Neural cell (in vitro differentiated cells): ENCODE results near the gene SNTA1. TPM values are rescaled to one million over a fixed set of nuclear protein-coding genes. Genes with fewer than 3 reads are reported as not detected.

Source experiments
- H2AFZ ChIP-seq: fragments of 200-600, 300-800 bp; sonication (generic), shearing (Covaris generic); 2 replicates; pipeline ENCODE4 v1.6.0; 2014; ENCODE audit warnings: low read depth, mild to moderate bottlenecking, antibody characterized with exemption, low read length, moderate library complexity
- H3F3A ChIP-seq: fragments of 200-600 bp; shearing (Covaris generic); 2 replicates; pipeline ENCODE4 v1.6.1; 2016; ENCODE audit warnings: mild to moderate bottlenecking, moderate library complexity, mixed read lengths, antibody characterized with exemption, low read length; ENCODE audit not compliant: insufficient read depth, poor library complexity, severe bottlenecking
- H3K27ac ChIP-seq: fragments of 200-600, 300-800 bp; sonication (generic), shearing (Covaris generic); 2 replicates; pipeline ENCODE4 v1.5.1; 2014; ENCODE audit warnings: mild to moderate bottlenecking, low read length, moderate library complexity
- H3K27me3 ChIP-seq: fragments of 300-800, 200-600 bp; sonication (generic), shearing (Covaris generic); 2 replicates; pipeline ENCODE4 v1.6.0; 2014; ENCODE audit warnings: mild to moderate bottlenecking, low read depth, low read length, moderate library complexity; ENCODE audit not compliant: insufficient read depth
- H3K36me3 ChIP-seq: fragments of 300-800, 200-600 bp; sonication (generic), shearing (Covaris generic); 2 replicates; pipeline ENCODE4 v1.5.1; 2014; ENCODE audit warnings: mild to moderate bottlenecking, antibody characterized with exemption, low read length, moderate library complexity; ENCODE audit not compliant: insufficient read depth
- H3K4me2 ChIP-seq: fragments of 300-800, 200-600 bp; sonication (generic), shearing (Covaris generic); 2 replicates; pipeline ENCODE4 v1.6.0; 2014; ENCODE audit warnings: mild to moderate bottlenecking, low read length
- H3K4me3 ChIP-seq: fragments of 300-800, 200-600 bp; sonication (generic), shearing (Covaris generic); 2 replicates; pipeline ENCODE4 v1.5.1; 2014; ENCODE audit warnings: mild to moderate bottlenecking, low read length, moderate library complexity
- H3K79me2 ChIP-seq: fragments of 200-600 bp; shearing (Covaris generic); replicated peaks from 2 replicates; pipeline ENCODE4 v1.6.0; 2014; ENCODE audit warnings: mild to moderate bottlenecking, low read length, moderate library complexity; ENCODE audit not compliant: insufficient read depth
- H3K9ac ChIP-seq: fragments of 300-800, 200-600 bp; sonication (generic), shearing (Covaris generic); 2 replicates; pipeline ENCODE4 v1.6.1; 2016; ENCODE audit warnings: mild to moderate bottlenecking, low read length, mixed read lengths
- H3K9me2 ChIP-seq: fragments of 200-600 bp; shearing (Covaris generic); 2 replicates; pipeline ENCODE4 v1.6.1; 2016; ENCODE audit warnings: mild to moderate bottlenecking, low read length, mixed read lengths; ENCODE audit not compliant: insufficient read depth
- H3K9me3 ChIP-seq: fragments of 200-600, 300-800 bp; sonication (generic), shearing (Covaris generic); 2 replicates; pipeline ENCODE4 v1.6.1; 2016; ENCODE audit warnings: mild to moderate bottlenecking, mixed run types, low read length, moderate library complexity, mixed read lengths
- H4K20me1 ChIP-seq: fragments of 200-600 bp; shearing (Covaris generic); 2 replicates; pipeline ENCODE4 v1.6.1; 2016; ENCODE audit warnings: mild to moderate bottlenecking, mixed run types; ENCODE audit not compliant: insufficient read depth
- CTCF ChIP-seq: fragments of 450-650 bp; IDR thresholded peaks from 2 replicates; pipeline ENCODE4 v1.5.1; 2014; ENCODE audit warnings: antibody characterized with exemption, mild to moderate bottlenecking, moderate library complexity; ENCODE audit not compliant: poor library complexity, severe bottlenecking
- EP300 ChIP-seq: fragments of 450-650 bp; conservative IDR thresholded peaks from 2 replicates; pipeline ENCODE4 v1.6.1; 2014; ENCODE audit warnings: antibody characterized with exemption, mild to moderate bottlenecking, moderate library complexity; ENCODE audit not compliant: poor library complexity, severe bottlenecking
- EZH2 ChIP-seq: fragments of 200-600, 300-800 bp; shearing (Covaris generic), sonication (generic); IDR thresholded peaks from 2 replicates; pipeline ENCODE4 v1.6.1; 2014; ENCODE audit warnings: antibody characterized with exemption, low read length, borderline replicate concordance, mild to moderate bottlenecking; ENCODE audit not compliant: insufficient read depth, poor library complexity, severe bottlenecking
- MXI1 ChIP-seq: fragments of 450-650 bp; conservative IDR thresholded peaks from 2 replicates; pipeline ENCODE4 v1.6.1; 2014; ENCODE audit warnings: antibody characterized with exemption, mild to moderate bottlenecking; ENCODE audit not compliant: poor library complexity, severe bottlenecking
- POLR2AphosphoS5 ChIP-seq: IDR thresholded peaks from 2 replicates; pipeline ENCODE4 v1.6.1; 2012
- RAD21 ChIP-seq: fragments of 450-650 bp; conservative IDR thresholded peaks from 2 replicates; pipeline ENCODE4 v1.6.1; 2014; ENCODE audit warnings: antibody characterized with exemption, mild to moderate bottlenecking, moderate library complexity
- REST ChIP-seq: IDR thresholded peaks from 2 replicates; pipeline ENCODE4 v1.6.1; 2012; ENCODE audit warnings: borderline replicate concordance
- SMC3 ChIP-seq: fragments of 450-650 bp; conservative IDR thresholded peaks from 2 replicates; pipeline ENCODE4 v1.6.1; 2014; ENCODE audit warnings: antibody characterized with exemption, mild to moderate bottlenecking, moderate library complexity; ENCODE audit not compliant: poor library complexity
- TAF1 ChIP-seq: IDR thresholded peaks from 2 replicates; pipeline ENCODE4 v1.6.1; 2012; ENCODE audit warnings: low read depth
- polyA plus RNA-seq: library from polyadenylated mRNA; depleted of rRNA; stranded (reverse); fragments of >200 nt; gene quantifications from 2 replicates; pipeline ENCODE4 v1.2.3, GENCODE V29; 2014

The SNTA1 gene
- polyA plus RNA-seq, 1 donor from 2014 or later = 7.2 TPM

GRCh38 chr20:33411711-33412483 lies 31.7 kb downstream of the SNTA1 start:
- Histone ChIP-seq H3K36me3 (no peaks in the 10 kb centered on the region), H3K27ac (no peak overlapping the region)

GRCh38 chr20:33411242-33411641 lies 32.3 kb downstream of the SNTA1 start:
- H3F3A ChIP-seq = no peaks in the 10 kb centered on the region
- H3K36me3 ChIP-seq = no peaks in the 10 kb centered on the region

More at GRCh38 chr20:33411711-33412483, 31.7 kb downstream of the SNTA1 start:
- Histone ChIP-seq H3K79me2 (no peaks in the 10 kb centered on the region), H3K4me3 (no peak overlapping the region), H4K20me1 (no peaks in the 10 kb centered on the region), H3K9me2 (no peaks in the 10 kb centered on the region), H3K4me2 (no peak overlapping the region), H3K27me3 (no peaks in the 10 kb centered on the region), H3F3A (no peaks in the 10 kb centered on the region), H2AFZ (no peak overlapping the region), H3K9ac (no peak overlapping the region), H3K9me3 (no peaks in the 10 kb centered on the region)
- TF ChIP-seq EZH2 (no peak), CTCF (no peak), MXI1 (no peak), EP300 (no peak), REST (no peak), RAD21 (no peak), TAF1 (no peak), SMC3 (no peak), POLR2AphosphoS5 (no peak)

More at GRCh38 chr20:33411242-33411641, 32.3 kb downstream of the SNTA1 start:
- H4K20me1 ChIP-seq = no peaks in the 10 kb centered on the region
- H3K9me3 ChIP-seq = no peaks in the 10 kb centered on the region
- H3K27me3 ChIP-seq = no peaks in the 10 kb centered on the region
- no peak overlapping the region for H3K4me2 ChIP-seq
- H3K9me2 ChIP-seq = no peaks in the 10 kb centered on the region
- no peak overlapping the region for H3K27ac ChIP-seq
- no peak overlapping the region for H3K9ac ChIP-seq
- no peaks in the 10 kb centered on the region for H3K79me2 ChIP-seq
- H3K4me3 ChIP-seq = no peak overlapping the region
- no peak for TF ChIP-seq SMC3
- no peak for TF ChIP-seq POLR2AphosphoS5
- TF ChIP-seq EZH2 = no peak
- no peak for TF ChIP-seq TAF1
- TF ChIP-seq CTCF = no peak
- no peak overlapping the region for H2AFZ ChIP-seq
